Measurements from ENCODE around the gene B4GALT2. TPM values are rescaled to one million over a fixed set of nuclear protein-coding genes. Genes with fewer than 3 reads are reported as not detected.

B4GALT2 gene
- total RNA-seq, 1 experiment from 2014 or later: 70.9 TPM

DNA sequence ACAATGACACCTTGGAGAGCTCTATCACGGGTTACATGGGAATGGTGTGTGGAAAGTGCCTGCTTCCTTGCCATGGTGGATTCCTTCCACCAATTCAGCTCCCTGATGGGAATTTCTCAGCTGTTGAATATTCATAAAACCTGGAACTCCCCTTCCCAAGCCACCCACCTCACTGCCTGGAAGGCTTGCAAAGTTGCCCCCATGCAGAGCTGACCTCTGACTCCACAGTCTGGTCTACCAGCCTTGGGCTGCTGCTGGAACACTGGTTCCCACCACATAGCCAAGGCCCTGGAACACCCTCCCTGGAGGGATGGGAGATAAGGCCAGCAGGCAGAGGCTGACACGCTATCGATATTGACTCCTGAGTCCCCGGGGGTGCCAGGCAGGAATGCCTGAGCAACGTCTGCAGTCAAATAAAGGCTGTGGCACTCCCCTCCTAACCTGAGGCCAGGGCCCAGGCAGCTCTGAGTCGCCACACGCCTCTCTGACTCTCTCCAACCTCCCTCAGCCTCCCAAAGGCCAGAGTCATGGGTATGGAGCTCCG lies 21.2 kb downstream of the B4GALT2 start:
- H2BK12ac ChIP-seq (ENCODE audit: insufficient read length, low read depth, low read length): no peak overlapping the region
- H3K23ac ChIP-seq (ENCODE audit: insufficient read length, low read depth, low read length): no peak overlapping the region
- H3K27me3 ChIP-seq (ENCODE audit: insufficient read depth, low read length): no peaks in the 10 kb centered on the region
- H3K23me2 ChIP-seq (ENCODE audit: insufficient read length, low read depth, low read length, poor library complexity, severe bottlenecking): no peaks in the 10 kb centered on the region
- no peak overlapping the region for H3K4ac ChIP-seq (ENCODE audit: low read depth, low read length)
- no peak overlapping the region for H4K91ac ChIP-seq (ENCODE audit: insufficient read length, low read depth, low read length)
- DNase-seq: no peak
- H3T11ph ChIP-seq (ENCODE audit: low read length): no peak overlapping the region
- Mint-ChIP-seq H3K36me3 (ENCODE audit: insufficient read depth in 1 of 3, low read depth in 3 of 3) (peaks cover 8 to 46% (median 30%) of the 10 kb centered on the region in 3 experiments), H3K27ac (peak overlapping the region in 1 of 3 experiments; percentile 48; a peak in 1 of 7 replicates), H3K4me1 (peaks cover 0 to 5% of the 10 kb centered on the region in 2 experiments; a peak in 1 of 4 replicates), H3K4me3 (no peak overlapping the region), H3K27me3 (ENCODE audit: low read depth) (no peaks in the 10 kb centered on the region; the same call in 1 of the 2 replicates), H3K9me3 (no peaks in the 10 kb centered on the region)
- no peak overlapping the region for H3K14ac ChIP-seq (ENCODE audit: insufficient read depth, low read length)
- no peak overlapping the region for H3K18ac ChIP-seq (ENCODE audit: insufficient read length, low read depth, low read length)
- H3K27ac ChIP-seq (ENCODE audit: insufficient read length, low read depth, low read length): no peak overlapping the region
- H2AK5ac ChIP-seq (ENCODE audit: insufficient read length, low read length): no peak overlapping the region
- H4K20me1 ChIP-seq (ENCODE audit: control insufficient read depth, insufficient read depth, insufficient read length): no peaks in the 10 kb centered on the region
- no peaks in the 10 kb centered on the region for H3K9me3 ChIP-seq (ENCODE audit: control insufficient read depth, low read depth, low read length)
- H4K8ac ChIP-seq (replicated peaks; ENCODE audit: insufficient read length, low read depth, low read length): no peak overlapping the region
- WGBS (ENCODE audit: extremely low coverage, insufficient read length, low lambda C conversion rate): no CpG with 5 or more reads among the region's 8 CpGs
- no peak overlapping the region for H2BK15ac ChIP-seq (ENCODE audit: low read depth, low read length)
- H2BK5ac ChIP-seq (ENCODE audit: insufficient read length, low read length): no peak overlapping the region
- no peak overlapping the region for H3K56ac ChIP-seq (ENCODE audit: insufficient read length, low read depth, low read length)
- no peaks in the 10 kb centered on the region for H3K79me2 ChIP-seq (ENCODE audit: insufficient read depth, low read length)
- H3K4me2 ChIP-seq (ENCODE audit: insufficient read depth, insufficient read length, low read length): no peak overlapping the region
- H2BK120ac ChIP-seq (ENCODE audit: low read depth, low read length, poor library complexity, severe bottlenecking): no peak overlapping the region
- H3K79me1 ChIP-seq (ENCODE audit: insufficient read depth, low read depth, low read length, poor library complexity, severe bottlenecking): no peaks in the 10 kb centered on the region
- H2AFZ ChIP-seq (ENCODE audit: low read length): no peak overlapping the region
- no peak overlapping the region for H2BK20ac ChIP-seq (ENCODE audit: low read depth, low read length, poor library complexity, severe bottlenecking)
- TF ChIP-seq, protein P1, sequence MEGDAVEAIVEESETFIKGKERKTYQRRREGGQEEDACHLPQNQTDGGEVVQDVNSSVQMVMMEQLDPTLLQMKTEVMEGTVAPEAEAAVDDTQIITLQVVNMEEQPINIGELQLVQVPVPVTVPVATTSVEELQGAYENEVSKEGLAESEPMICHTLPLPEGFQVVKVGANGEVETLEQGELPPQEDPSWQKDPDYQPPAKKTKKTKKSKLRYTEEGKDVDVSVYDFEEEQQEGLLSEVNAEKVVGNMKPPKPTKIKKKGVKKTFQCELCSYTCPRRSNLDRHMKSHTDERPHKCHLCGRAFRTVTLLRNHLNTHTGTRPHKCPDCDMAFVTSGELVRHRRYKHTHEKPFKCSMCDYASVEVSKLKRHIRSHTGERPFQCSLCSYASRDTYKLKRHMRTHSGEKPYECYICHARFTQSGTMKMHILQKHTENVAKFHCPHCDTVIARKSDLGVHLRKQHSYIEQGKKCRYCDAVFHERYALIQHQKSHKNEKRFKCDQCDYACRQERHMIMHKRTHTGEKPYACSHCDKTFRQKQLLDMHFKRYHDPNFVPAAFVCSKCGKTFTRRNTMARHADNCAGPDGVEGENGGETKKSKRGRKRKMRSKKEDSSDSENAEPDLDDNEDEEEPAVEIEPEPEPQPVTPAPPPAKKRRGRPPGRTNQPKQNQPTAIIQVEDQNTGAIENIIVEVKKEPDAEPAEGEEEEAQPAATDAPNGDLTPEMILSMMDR (conservative IDR thresholded peaks at IDR 0.05): no peak
- H3K9ac ChIP-seq (ENCODE audit: extremely low read depth, insufficient read length, low read length): no peak overlapping the region
- no peaks in the 10 kb centered on the region for H3K4me1 ChIP-seq (ENCODE audit: insufficient read depth, low read length)
- H4K5ac ChIP-seq (ENCODE audit: insufficient read length, low read depth, low read length): no peak overlapping the region
